ENCODE measurements around the gene SLC6A3.

SLC6A3 gene

GRCh38 chr5:1383886-1384401, 61.3 kb downstream of the SLC6A3 start:
- TF ChIP-seq CTCF (IDR thresholded peaks at IDR 0.05; ENCODE audit: low read depth, low read length): no peak
- no peak for TF ChIP-seq EZH2phosphoT487 (IDR thresholded peaks at IDR 0.05; ENCODE audit: low read depth)
- peaks cover 3% of the 10 kb centered on the region; the same call in 1 of the 2 replicates for H3K4me1 ChIP-seq (ENCODE audit: low read length)
- no peaks in the 10 kb centered on the region for H4K20me1 ChIP-seq (ENCODE audit: insufficient read depth, low read length)
- no peak overlapping the region for H3K4me3 ChIP-seq (ENCODE audit: low read length)
- H3K9me3 ChIP-seq (ENCODE audit: insufficient read depth, low read length): no peaks in the 10 kb centered on the region
- H3K9ac ChIP-seq (ENCODE audit: low read length): no peak overlapping the region
- H3K27ac ChIP-seq (ENCODE audit: low read length): no peak overlapping the region
- H3K4me2 ChIP-seq (ENCODE audit: low read length): no peak overlapping the region
- H3K36me3 ChIP-seq (replicated peaks; ENCODE audit: low read depth, low read length): no peaks in the 10 kb centered on the region
- H3K79me2 ChIP-seq (ENCODE audit: low read length): no peaks in the 10 kb centered on the region
- no peak overlapping the region for H2AFZ ChIP-seq (ENCODE audit: low read depth, low read length)
- H3K27me3 ChIP-seq (ENCODE audit: low read depth, low read length): peaks cover 27% of the 10 kb centered on the region

- no peaks in the 10 kb centered on the region for H4K20me1 ChIP-seq (ENCODE audit: insufficient read depth, low read length)
- H3K27me3 ChIP-seq (ENCODE audit: low read depth, low read length): peaks cover 26% of the 10 kb centered on the region
- H3K4me2 ChIP-seq (ENCODE audit: low read length): no peak overlapping the region
- TF ChIP-seq EZH2phosphoT487 (IDR thresholded peaks at IDR 0.05; ENCODE audit: low read depth) (no peak), CTCF (IDR thresholded peaks at IDR 0.05; ENCODE audit: low read depth, low read length) (no peak)
- no peaks in the 10 kb centered on the region for H3K36me3 ChIP-seq (replicated peaks; ENCODE audit: low read depth, low read length)
- H3K27ac ChIP-seq (ENCODE audit: low read length): no peak overlapping the region
- peaks cover 3% of the 10 kb centered on the region; the same call in 1 of the 2 replicates for H3K4me1 ChIP-seq (ENCODE audit: low read length)
- H2AFZ ChIP-seq (ENCODE audit: low read depth, low read length): no peak overlapping the region
- no peak overlapping the region for H3K9ac ChIP-seq (ENCODE audit: low read length)
- H3K9me3 ChIP-seq (ENCODE audit: insufficient read depth, low read length): no peaks in the 10 kb centered on the region
- H3K4me3 ChIP-seq (ENCODE audit: low read length): no peak overlapping the region
- H3K79me2 ChIP-seq (ENCODE audit: low read length): no peaks in the 10 kb centered on the region
Observed at GRCh38 chr5:1383344-1383743, 61.9 kb downstream of the SLC6A3 start.

- Histone ChIP-seq H3K27me3 (ENCODE audit: low read depth, low read length) (peaks cover 15% of the 10 kb centered on the region), H2AFZ (ENCODE audit: low read depth, low read length) (no peak overlapping the region), H3K4me2 (ENCODE audit: low read length) (no peak overlapping the region), H3K4me3 (ENCODE audit: low read length) (no peak overlapping the region), H3K79me2 (ENCODE audit: low read length) (no peaks in the 10 kb centered on the region), H3K36me3 (replicated peaks; ENCODE audit: low read depth, low read length) (no peaks in the 10 kb centered on the region), H3K9me3 (ENCODE audit: insufficient read depth, low read length) (no peaks in the 10 kb centered on the region), H3K9ac (ENCODE audit: low read length) (no peak overlapping the region), H4K20me1 (ENCODE audit: insufficient read depth, low read length) (no peaks in the 10 kb centered on the region), H3K27ac (ENCODE audit: low read length) (no peak overlapping the region), H3K4me1 (ENCODE audit: low read length) (peaks cover 3% of the 10 kb centered on the region; the same call in 1 of the 2 replicates)
- TF ChIP-seq EZH2phosphoT487 (IDR thresholded peaks at IDR 0.05; ENCODE audit: low read depth) (no peak), CTCF (IDR thresholded peaks at IDR 0.05; ENCODE audit: low read depth, low read length) (no peak)
Observed at GRCh38 chr5:1382248-1382700, 63.0 kb downstream of the SLC6A3 start.

GRCh38 chr5:1381370-1382247, 63.6 kb downstream of the SLC6A3 start:
- no peak for TF ChIP-seq CTCF (IDR thresholded peaks at IDR 0.05; ENCODE audit: low read depth, low read length)
- TF ChIP-seq EZH2phosphoT487 (IDR thresholded peaks at IDR 0.05; ENCODE audit: low read depth): no peak
- Histone ChIP-seq H3K27me3 (ENCODE audit: low read depth, low read length) (peaks cover 8% of the 10 kb centered on the region), H3K27ac (ENCODE audit: low read length) (no peak overlapping the region), H3K9ac (ENCODE audit: low read length) (no peak overlapping the region), H2AFZ (ENCODE audit: low read depth, low read length) (no peak overlapping the region), H4K20me1 (ENCODE audit: insufficient read depth, low read length) (no peaks in the 10 kb centered on the region), H3K9me3 (ENCODE audit: insufficient read depth, low read length) (no peaks in the 10 kb centered on the region), H3K4me2 (ENCODE audit: low read length) (no peak overlapping the region), H3K4me1 (ENCODE audit: low read length) (peaks cover 3% of the 10 kb centered on the region; the same call in 1 of the 2 replicates), H3K36me3 (replicated peaks; ENCODE audit: low read depth, low read length) (no peaks in the 10 kb centered on the region), H3K4me3 (ENCODE audit: low read length) (no peak overlapping the region), H3K79me2 (ENCODE audit: low read length) (no peaks in the 10 kb centered on the region)

All from OCI-LY3 (cell line).